Measurements from ENCODE around the gene MVK. TPM values are rescaled to one million over a fixed set of nuclear protein-coding genes. Genes with fewer than 3 reads are reported as not detected.

Gene MVK
- total RNA-seq, 1 donor from 2014 or later = 10.1 TPM

DNA sequence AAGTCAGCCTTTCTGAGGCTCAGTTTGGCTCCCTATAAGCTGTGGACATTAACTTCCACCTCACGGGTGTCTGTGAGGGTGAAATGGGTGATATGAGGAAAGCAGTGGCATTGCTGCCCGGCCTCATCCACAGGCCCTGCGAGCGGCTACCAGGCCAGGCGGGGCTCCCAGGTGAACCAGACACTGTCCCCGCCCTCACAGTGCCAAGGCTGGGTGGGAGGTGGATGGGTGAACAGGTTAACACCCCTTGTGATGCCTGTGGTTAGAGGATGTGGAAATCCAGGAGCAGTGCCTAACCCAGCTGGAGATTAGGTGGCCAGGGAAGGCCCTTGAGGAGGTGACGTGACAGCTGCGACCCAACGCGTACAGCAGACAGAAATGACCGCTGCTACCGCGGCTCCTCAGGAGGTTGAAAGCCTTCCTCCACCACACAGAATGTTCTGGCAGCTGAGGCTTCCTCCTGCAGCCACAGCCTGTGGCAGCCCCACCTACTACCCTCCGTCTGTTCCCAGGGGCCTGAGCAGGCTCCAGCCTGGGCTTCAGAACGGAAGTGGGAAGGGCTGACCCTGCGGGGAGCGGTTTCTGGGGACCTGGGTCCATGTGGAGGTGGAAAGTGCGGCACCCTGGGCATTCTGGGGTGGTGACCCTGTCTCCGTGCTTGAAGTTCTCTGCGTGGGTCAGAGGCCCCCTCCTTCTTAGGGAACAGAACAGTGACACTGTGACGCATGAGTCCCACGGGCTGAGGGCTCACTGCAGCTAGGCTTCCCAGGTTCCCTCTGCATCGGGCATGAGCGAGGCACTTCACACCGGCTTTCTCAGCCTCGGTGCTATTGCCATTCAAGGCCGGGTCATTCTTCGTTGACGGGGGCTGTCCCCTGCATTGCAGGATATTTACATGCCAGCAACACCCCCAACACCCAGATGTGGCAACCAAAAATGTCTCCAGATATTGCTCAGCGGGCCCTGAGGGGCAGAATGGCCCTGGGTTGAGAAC lies 10.0 kb upstream of the MVK start:
- DNase-seq (ENCODE audit: low spot score) = no peak

GRCh38 chr12:109566424-109566823 lies 7.2 kb upstream of the MVK start:
- no peak for DNase-seq (ENCODE audit: low spot score)

DNA sequence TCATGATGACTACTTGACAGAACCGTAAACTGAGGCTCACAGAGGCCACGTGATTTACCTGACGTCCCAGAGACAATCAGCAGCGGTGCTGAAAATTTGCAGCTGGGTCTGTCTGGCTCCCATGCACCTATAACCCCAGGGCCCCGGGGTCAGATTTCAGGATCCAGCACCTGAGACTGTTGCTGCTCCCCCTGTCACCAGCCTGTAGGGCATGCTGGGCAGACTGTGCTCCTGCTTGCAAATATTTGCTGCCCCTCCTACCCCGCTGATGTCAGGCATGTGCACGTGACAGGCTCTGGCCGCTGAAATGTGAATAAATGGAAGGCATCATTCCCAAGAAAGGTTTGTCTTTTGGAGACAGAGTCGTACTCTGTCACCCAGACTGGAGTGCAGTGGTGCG lies 6.3 kb upstream of the MVK start:
- DNase-seq (ENCODE audit: low spot score) = no peak

GRCh38 chr12:109567967-109568366 lies 5.6 kb upstream of the MVK start:
- DNase-seq (ENCODE audit: low spot score) = no peak

GRCh38 chr12:109568486-109568885 lies 5.1 kb upstream of the MVK start:
- DNase-seq (ENCODE audit: low spot score) = no peak

DNA sequence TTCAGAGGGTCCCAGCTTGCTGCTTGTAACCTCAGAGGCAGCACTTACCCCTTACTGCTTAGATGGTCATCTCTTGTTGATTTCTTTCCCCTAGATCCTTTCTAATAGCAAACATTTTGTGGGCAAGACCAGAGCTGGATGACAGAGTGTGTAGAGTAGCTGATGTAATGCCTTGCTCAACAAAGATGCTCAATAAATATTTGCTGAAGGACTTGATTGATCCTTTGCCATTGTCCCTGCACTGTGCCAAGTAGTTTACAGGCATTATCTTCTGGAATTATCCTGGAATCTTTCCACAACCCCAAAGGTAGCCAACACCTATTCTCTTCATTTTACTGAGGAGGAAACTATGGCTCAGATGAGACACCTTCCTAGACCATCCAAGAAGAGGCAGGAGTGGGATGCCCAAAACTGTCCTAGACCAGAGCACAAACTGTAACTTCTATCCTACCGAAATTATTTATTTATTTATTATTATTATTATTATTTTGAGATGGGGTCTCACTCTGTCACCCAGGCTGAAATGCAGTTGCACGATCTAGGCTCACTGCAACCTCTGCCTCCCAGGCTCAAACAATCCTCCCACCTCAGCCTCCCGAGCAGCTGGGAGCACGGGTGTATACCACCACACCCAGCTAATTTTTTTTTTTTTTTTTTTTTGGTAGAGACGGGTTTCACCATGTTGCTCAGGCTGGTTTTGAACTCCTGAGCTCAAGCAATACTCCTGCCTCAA lies 1.7 kb upstream of the MVK start:
- no peak for DNase-seq (ENCODE audit: low spot score)

- DNase-seq (ENCODE audit: low spot score) = peak; percentile 11
Measured at GRCh38 chr12:109572506-109572845, 1.1 kb upstream of the MVK start.

- DNase-seq (ENCODE audit: low spot score) = no peak
Measured at GRCh38 chr12:109573914-109574244, 285 bp downstream of the MVK start.

DNA sequence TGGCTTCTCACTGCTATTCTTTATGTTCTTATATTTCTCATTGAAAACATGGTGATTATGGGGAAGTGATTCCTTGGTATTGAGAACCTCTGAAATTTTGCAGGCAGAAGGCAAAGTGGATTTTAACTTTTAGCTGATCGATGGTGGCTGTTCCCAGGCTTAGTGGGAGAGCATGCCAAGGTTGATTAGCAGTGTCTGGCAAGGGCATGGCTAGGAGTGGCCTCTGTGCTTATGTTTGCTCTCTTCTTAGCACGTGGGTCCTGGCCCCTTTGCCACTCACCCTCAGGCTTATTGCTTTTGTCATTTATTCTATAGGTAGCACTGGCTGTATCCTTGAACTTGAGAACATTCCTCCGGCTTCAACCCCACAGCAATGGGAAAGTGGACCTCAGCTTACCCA lies 2.1 kb downstream of the MVK start:
- no peak for DNase-seq (ENCODE audit: low spot score)

GRCh38 chr12:109577311-109577710 lies 3.7 kb downstream of the MVK start:
- no peak for DNase-seq (ENCODE audit: low spot score)

GRCh38 chr12:109578330-109578927 lies 4.8 kb downstream of the MVK start:
- DNase-seq (ENCODE audit: low spot score) = no peak

DNA sequence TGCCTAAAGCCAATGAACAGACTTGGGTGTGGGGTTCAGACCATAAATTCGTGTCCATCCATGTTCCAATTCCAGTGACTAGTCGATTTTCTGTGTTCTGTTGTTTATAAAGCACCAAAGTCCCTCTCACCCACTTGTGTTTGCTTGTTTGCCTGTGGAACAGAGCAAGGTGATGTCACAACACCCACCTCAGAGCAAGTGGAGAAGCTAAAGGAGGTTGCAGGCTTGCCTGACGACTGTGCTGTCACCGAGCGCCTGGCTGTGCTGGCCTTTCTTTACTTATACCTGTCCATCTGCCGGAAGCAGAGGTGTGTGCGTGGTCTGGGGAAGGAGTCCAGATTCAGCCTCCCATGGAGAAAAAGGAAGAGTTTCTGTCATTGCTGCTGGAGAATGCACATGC lies 6.0 kb downstream of the MVK start:
- no peak for DNase-seq (ENCODE audit: low spot score)

DNA sequence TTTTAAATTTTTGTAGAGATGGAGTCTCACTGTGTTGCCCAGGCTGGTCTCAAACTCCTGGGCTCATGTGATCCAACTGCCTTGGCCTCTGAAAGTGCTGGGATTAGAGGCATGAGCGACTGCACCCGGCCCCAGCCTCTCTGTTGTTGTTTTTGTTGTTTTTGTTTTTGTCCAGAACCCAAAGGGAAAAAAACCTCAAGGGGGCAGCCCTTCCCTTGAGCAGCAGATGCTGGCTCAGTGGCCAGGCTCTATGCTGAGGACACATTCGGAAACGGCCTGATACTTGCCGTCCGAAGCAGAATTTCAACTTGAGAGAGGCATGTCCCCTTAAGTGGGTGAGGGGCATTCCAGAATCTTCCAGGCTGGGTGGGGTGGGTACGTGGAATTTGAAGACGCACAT lies 6.7 kb downstream of the MVK start:
- DNase-seq (ENCODE audit: low spot score) = no peak

DNA sequence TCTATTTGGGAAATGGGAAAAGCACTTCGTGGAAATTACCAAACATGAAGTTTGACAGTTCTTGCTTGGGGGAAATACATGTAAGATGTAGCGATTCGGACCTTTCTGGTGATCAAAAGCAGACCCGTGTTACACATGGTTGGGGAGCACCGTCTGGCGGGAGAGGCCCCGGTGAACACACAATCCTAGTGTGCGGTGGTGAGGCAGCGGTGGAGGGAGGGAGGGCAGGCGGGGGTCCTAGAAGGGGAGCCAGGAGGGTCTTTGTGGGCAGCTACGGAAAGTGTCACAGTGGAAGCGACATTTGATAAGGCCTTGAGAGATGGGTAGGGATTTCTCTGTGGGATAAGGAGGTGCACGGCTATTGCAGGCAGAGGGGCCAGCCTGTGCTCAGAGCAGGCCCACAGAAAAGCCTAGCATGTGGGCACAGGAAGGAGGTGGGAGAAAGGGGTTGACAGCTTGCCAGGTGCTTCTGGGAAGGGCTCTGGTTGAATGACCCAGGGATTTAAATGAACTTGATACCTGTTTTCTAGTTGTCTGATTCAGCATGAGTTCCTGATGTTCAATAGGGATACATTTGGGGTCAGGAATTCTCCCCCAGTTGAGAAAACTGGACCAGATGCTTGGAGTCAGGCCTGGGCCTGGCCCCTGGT lies 7.2 kb downstream of the MVK start:
- no peak for DNase-seq (ENCODE audit: low spot score)

DNA sequence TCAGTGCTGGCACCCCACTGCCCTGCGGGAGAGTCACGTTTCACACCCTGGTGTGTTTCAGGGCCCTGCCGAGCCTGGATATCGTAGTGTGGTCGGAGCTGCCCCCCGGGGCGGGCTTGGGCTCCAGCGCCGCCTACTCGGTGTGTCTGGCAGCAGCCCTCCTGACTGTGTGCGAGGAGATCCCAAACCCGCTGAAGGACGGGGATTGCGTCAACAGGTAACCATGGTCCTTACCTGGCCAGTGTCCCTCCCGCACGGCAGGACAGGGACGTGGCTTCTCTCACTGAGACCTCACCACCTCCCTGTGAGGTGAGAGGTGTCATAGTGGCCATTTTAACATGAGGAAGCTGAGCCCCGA lies 7.7 kb downstream of the MVK start:
- DNase-seq (ENCODE audit: low spot score) = no peak

- DNase-seq (ENCODE audit: low spot score) = peak; percentile 34
Measured at GRCh38 chr12:109581856-109582255, 8.3 kb downstream of the MVK start.

DNA sequence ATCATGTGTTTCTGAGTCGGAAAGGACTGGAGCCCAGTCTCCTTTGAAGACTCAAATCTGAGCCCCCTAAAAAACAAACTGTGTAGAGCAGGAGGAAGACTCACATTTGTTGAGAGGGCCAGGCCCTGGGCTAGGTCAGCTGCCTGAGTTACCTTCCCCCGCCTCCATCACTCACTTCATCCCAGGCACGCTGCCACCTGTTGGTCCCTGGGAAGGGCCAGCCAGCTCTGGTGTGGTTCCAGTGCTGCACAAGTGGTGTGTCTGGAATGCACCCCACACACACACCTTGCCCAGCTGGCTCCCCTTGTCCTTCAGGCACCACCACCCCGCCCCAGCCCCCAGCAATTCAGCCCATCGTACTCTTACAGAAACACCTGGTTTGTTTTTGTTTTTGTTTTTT lies 9.0 kb downstream of the MVK start:
- DNase-seq (ENCODE audit: low spot score) = no peak

DNA sequence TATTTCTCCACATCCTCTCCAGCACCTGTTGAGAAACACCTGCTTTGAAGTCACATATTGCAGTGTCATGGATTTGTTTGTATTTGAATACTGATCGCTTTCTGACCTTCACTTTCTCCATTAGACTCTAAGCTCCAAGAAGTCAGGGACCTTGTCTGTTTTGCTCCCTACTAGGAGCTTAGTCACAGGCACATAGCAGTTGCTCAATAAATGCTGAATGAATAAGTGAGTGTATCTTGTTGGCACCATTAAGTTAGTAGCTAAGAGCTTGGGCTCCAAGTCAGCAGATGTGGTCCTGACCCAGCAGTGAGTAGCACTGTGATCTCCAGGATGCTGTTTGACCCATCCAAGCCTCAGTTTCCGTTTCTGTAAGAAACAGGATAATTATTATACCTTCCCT lies 10.1 kb downstream of the MVK start:
- DNase-seq (ENCODE audit: low spot score) = no peak

DNA sequence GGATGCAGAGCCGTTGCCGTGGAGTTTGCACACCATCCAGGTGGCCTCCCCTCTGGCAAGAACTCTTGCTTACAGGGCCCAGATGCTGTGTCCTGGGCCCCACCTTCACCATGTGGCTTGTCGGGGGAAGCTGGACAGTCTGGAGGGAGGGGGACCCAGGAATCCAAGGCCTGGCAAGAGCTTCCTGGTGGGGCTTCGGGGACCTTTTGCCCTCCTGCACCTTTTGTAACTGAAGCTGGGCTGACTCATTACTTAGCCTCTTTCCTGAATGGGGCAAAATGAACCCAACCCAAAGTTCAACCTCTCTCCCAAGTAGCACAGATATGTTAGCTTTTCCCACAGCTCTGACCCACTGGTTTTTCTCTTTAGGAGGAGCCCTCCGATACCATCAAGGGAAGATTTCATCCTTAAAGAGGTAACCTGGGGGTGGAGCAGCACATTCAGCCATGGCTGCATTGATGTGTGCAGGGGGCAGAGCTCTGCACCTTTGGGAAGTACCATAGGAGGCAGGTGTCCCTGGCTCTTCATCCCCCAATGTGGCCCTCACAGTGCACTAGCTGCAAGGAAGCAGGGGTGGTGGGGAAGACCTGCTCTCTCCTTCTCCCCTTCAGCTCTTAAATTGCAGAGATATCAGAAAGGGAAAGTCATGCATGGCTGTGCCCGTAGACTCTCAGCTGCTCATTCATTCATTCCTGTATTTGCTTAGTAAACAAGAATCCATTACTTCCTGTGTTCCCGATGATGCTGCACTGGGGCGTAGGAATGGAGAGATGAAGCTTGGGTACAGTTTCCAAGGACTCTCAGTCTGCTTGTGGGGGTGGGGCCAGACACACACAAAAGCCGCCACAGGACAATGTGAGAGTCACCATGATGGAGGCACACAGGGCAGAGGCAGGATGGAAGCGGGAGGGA lies 13.0 kb downstream of the MVK start:
- DNase-seq (ENCODE audit: low spot score) = no peak

GRCh38 chr12:109587921-109588320 lies 14.3 kb downstream of the MVK start:
- no peak for DNase-seq (ENCODE audit: low spot score)
